Activated CD8-positive, alpha-beta memory T cell treated with anti-CD3 and anti-CD28 coated beads, Interleukin-2, amount 50 U/mL, for 1 hour (primary cell): ENCODE measurements around the gene FMO2.

Source experiments
- DNase-seq: peaks from one replicate; pipeline ENCODE4 v3.0.0-alpha.2; 2020; ENCODE audit errors: extremely low read depth

FMO2 gene, protein sequence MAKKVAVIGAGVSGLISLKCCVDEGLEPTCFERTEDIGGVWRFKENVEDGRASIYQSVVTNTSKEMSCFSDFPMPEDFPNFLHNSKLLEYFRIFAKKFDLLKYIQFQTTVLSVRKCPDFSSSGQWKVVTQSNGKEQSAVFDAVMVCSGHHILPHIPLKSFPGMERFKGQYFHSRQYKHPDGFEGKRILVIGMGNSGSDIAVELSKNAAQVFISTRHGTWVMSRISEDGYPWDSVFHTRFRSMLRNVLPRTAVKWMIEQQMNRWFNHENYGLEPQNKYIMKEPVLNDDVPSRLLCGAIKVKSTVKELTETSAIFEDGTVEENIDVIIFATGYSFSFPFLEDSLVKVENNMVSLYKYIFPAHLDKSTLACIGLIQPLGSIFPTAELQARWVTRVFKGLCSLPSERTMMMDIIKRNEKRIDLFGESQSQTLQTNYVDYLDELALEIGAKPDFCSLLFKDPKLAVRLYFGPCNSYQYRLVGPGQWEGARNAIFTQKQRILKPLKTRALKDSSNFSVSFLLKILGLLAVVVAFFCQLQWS

DNA sequence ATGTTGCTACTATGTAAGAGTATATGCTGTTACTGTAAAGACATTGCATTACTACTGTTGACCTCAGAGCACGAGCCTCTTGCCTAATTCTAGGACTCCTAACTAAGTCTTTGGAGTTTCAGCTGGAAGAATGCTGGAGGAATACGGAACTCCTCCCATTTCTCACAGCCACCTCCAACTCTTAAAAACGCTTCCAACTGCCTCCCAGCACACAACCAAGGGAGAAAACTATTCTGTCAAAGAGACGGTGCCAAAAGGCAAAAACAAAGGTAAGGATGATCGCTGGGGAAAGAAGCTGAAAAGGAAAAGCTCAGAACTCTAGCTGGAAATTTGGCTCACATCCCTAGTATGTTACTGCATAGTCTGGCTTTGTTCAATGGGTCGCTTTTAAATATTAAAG, at the start of gene FMO2:
TSS of gene FMO2 (plus strand) at position 210 of the 400 bp plus-strand sequence. CDS start 414 bp downstream, outside the sequence.
- no peak for DNase-seq

DNA sequence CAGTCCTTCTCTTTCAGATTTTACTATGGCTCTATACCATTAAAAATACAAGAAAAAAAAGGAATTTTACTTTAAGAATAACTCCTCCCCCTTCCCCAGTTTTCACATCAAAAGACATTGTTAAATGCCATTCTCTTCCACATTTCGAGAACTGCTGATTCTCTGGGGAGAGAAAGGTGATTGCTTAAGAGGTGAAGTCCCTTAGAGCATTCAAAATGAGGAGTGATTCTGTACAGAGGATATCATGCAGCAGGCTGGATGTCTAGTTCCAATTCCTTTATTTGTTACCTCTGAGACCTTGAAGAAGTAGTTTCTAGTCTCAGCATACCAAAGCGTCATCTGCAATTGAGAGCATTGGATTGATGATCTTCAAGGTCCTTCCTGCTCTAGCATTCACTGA, 47.5 kb upstream of the FMO2 start:
- DNase-seq = no peak

DNA sequence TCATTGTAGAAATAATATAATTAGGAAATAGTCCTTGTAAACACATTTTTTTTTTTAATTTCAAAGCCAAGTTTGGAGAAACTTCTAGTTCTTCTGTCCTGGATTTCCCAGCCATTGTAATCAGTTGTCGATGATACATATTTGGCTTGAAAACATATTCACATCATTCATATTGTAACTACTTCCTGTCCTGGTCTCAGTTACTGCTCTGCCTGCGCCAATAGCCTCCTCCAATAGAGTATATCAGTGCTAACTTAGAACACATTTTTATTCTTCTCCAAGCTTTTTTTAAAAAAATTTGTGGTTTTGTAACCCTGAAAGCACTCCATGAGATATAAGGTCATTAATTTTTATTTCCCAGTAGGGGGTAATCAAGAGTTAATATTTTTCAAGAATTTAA, 46.1 kb upstream of the FMO2 start:
- no peak for DNase-seq

DNA sequence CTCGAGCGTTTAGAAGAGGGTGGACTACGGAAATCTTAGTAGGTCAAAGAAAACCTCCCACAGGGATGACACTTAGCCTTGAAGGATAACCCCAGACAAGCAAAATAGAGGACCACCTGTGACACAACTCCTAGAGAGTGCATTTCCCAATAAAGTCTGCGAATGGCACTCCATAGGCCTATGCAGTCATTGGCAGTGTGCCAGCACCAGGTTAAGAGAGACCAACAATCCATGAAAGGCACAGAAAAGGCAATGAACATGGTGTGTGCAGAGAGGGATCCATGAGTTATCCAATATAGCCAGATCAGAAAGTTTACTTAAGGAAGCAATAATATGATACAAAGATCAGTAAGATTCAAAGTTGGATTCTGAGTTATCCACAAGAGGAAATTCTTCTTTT, 45.2 kb upstream of the FMO2 start:
- DNase-seq = no peak

DNA sequence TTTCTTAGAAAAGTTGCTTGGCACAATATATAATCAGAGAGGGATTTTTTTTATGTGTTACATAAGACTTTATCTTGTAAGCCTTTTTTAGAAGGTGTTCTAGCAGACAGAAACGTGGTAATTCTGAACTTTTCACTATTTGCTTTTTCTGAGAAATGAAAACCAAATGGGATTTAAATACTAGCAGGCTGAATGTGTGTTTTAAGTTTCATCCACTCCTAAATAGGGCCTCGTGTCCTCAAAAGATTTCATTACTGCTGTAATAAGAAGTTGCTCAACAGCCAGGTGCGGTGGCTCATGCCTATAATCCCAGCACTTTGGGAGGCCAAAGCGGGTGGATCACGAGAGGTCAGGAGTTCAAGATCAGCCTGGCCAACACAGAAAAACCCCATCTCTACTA, 44.7 kb upstream of the FMO2 start:
- DNase-seq = no peak

DNA sequence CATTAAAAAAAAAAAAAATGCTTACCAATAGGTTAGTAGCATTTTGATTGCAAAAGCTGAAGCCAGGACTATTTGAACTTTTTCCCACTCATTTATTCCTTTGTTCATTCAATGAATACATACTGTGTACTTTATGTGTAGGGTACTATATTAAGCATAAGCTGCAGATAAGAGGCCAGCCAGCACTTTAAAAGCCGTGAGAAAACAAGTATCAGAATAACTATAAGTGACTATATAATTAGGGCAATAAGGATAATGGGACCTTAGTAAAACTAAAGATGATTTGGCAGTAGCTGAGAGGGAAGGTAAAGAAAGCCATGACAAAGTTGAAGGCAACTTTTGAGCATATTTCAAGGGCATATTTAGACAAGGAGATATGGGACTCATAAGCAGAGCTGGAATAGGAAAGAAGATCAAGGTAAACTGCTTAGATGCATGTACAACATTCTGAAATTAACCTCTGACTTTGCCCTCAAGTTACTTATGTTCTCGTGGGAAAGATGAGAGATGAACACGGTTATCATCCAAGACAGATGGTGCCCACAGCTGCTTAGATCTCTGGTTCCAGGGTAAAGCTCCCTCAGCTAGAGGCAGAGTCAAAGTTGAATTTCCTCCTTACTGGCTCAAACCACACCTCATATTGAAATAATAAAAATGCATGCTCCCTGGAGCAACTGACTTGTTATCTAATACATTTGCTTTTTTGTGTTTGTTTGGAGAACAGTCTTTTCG, 44.0 kb upstream of the FMO2 start:
- no peak for DNase-seq

DNA sequence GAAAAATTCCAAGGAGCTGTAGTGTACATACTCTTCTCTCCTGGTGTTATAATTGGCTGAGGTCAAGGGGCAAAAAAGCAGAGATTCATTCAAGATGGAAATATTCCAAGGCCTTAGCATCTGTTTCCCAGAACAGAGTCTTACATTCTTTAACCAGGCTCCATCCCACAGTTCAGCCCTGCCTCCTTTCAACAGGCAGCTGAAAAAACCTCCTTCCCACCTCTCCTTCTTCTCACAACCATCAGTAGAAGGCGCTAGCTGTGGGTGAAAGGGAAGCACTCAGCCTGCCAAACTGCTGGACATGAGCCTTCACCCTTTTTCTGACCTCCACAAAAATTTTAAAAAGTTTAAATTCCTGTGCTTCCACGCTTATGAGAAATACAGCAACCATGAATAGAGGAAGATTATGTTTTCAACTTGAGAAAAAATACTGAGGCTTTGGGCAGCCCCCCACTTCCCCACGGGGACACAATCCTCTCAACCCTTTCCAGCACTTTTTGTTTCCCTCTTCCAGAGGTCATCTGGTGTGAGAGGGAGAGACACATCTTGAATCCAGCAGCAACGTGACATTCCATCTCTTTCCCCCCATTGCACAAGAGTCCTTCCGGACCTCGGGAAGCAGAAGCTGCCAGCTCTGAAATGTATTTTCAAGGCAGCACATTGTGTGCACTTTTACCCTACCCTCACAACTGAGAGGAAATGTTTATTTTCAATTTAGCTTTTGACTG, 43.2 kb upstream of the FMO2 start:
- DNase-seq = no peak

DNA sequence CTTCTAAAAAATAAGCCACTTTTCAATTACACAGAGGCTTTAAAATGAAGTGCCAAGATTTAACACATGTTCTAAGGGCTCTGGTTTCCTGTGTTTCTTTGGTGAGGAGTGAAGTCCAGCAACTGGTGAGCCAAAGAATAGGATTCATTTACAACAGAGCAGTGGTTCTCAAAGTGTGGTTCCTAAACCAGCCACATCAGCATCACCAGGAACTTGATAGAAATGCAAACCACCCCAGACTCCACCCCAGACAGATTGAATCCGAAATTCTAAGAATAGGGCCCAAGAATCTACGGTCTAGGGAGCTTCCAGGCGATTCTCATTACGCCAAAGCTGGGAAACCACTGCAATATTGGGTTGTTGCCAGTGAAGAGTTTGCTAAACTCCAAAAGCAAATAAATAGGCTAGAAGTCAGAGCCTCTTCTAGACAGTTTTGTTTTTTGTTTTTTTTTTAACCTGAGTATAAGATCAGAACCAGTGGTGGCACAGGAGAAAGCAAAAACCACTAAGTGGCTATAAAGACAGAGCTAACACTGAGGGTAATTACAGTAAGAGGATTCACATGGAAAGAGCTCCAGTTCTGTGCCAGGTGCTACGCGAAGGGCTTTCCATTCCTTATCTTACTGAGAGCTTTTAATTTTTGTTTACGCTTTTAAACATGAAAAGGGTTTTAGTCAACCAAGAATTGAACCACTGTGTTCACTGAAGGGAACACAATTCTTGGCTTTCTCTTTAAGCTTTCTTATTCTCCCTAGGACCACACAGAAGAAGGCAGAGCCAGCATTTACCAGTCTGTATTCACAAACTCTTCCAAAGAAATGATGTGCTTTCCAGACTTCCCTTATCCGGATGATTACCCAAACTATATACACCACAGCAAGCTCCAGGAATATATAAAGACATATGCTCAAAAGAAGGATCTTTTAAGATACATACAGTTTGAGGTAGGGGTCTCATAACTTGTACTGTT, 42.4 kb upstream of the FMO2 start:
- DNase-seq = no peak

DNA sequence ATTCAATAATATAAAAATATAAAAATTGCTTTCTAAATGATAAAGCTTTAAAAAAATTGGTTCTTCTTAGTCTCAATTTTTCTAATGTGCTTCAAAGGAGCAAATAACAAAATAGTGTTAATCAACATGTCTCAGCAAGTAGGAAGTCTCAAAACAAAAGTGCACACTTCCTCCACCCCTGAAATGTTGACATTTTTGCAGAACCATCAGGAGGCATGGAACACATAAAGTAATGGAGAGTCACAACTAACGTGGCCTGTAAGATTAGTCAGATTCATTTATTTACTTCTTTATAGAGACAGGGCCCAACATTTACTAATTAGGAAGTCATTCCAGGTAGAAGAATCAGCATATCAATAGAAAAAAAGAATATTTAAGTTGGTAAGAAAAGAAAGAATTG, 34.9 kb upstream of the FMO2 start:
- DNase-seq = no peak

DNA sequence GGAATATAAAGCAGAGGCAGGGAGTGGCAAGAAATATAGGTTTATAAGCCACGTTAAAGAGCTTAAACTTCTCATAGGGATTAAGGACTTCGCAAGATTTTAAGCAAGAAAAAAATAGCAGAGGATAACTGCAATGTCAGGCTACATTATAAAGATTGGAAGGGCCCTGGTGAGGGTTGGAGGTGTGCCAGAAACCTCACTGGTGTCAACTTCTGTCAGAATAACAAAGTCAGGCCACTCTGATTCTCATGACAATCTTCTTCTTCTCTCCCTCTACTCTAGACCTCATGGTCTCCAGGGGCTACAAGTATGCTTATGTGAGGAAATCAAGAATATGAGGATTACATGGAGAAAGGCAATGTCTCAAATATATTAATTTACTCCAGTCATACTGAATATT, 32.6 kb upstream of the FMO2 start:
- DNase-seq = no peak

DNA sequence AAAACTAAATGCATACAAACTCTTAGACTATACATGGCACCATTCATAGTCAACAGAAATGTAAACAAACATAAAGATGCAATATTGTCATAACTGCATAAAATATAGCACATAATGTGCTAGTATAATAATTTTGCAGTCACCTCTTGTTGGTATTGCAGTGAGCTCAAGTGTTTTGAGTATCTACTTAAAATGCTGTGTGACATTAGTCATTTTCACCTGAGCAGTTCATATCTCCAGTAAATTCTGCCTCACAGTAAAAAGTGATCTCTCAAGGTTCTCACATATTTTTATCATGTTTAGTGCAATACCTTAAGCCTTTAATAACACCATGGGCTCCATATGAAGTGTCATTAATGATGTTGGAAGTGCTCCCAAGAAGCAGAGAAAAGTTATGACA, 29.6 kb upstream of the FMO2 start:
- no peak for DNase-seq

DNA sequence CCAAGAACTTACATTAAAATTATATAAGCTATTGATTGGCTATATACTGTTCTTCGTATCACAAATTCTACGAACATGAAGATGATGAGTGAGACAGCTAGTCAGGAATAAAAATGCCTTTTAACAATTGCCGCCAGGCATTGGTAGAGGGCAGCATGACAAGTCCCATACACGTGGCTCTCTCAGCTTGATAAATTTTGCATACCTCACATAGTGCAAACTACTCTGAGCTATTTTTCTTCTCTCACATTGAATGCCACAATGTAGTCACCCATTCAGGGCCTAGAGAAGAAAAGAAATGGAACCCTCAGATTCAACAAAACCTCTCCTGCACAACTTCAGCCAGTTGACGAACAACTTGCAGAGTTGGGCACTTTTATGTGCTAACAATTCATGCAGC, 27.0 kb upstream of the FMO2 start:
- no peak for DNase-seq

DNA sequence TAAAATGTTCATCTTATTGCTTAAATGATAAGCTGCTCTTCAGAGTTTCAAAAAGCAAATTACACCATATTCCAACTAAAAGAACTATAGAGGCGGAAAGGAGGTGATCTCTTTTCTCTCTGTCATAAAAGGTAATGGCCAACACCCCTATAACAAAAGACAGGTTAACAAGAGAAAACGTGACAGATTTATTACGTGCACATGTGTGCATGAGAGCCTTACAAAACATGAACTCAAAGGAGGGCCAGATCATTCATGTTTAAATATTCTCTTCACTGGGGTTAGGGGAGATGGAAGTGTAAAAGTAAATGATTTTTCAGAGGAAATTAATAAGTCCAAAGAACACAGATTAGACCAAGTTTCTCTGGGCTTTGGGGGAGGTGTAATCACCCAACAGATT, 26.5 kb upstream of the FMO2 start:
- no peak for DNase-seq

DNA sequence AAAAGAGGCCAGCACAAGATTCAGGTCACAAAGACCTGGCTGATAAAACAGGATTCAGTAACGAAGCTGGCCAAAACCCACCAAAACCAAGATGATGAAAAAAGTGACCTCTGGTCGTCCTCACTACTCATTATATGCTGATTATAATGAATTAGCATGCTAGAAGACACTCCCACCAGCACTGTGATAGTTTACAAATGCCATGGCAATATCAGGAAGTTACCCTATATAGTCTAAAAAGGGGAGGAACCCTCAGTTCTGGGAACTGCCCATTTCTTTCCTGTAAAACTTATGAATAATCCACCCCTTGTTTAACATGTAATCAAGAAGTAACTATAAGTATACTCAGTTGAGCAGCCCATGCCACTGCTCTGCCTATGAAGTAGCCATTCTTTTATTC, 26.0 kb upstream of the FMO2 start:
- no peak for DNase-seq

DNA sequence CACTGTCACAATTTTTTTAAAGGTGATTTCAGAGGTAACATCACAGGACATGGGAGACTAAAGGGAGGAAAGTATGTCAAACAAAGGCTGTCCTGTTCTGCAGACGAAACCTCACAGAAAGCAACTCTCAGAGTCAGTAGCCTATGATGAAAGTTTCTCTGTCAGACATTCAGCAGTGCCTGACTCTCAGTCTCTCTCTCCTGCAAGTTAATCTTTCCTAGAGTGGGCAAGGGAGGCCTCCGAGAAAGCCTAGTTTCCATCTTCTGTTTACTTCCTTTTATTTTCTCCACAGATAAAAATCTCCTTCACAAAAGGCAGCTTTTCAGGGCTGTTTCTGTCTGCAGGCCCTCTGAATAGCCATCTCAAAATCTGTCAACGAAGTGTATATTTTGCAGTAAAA, 24.9 kb upstream of the FMO2 start:
- DNase-seq = no peak

DNA sequence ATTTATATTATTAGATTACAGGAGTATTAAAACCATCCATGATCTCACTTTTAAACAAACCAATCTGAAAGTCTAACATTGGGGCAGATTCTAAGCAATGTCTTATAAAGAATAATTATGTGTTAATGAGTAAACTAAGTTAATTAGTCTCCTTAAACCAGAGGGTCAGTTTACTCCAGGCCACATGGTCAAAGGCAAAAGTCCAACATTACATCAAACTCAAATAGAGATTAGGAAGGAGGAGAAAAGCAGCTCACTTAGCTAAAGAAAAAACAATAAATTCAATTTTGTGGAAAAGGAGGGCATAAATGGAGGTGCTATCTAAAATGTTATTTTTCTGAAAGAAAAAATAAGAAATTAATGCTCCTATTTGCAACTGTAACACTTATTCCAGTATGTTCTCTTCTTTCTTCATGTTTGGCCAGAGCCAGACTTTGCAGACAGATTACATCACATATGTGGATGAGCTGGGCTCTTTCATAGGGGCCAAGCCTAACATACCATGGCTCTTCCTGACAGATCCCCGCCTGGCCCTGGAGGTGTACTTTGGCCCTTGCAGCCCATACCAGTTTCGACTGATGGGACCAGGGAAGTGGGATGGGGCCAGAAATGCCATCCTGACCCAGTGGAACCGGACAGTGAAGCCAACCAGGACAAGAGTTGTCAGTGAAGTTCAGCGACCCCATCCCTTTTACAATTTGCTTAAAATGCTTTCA, 24.3 kb upstream of the FMO2 start:
- no peak for DNase-seq

DNA sequence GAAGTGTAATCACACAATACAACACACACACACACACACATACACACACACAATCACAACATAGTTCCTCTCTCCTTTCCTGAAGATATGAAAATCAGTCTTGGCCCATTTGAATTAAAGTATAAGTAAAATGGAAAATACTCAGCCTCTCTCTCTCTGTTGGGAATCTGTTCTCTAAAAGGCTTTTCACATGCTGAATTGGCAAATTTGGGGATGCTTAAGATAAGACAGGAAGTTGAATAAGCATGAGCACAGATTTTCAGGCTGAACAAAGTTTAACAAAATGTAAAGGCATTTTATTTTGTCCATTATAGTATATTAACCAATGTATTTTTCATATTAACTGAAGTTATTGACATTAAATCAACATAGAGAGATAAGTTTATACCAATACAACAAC, 23.7 kb upstream of the FMO2 start:
- no peak for DNase-seq

DNA sequence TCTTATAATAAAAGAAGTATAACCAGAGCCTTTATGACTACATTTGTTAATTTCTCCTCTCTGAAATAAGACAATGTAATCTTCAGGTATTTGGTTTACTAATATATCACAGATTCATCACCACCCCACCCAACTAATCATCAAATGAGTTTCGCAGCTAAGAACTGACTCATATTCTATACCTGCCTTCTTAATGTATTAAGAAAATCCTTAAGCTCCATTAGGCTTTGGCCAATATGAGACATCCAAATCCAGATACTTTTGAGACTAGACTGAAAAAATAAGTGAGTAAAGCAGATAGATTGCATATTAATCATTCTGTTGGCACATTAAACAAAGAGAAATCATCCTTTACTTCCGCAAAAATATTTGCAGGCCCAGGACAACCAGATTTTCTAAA, 18.7 kb upstream of the FMO2 start:
- no peak for DNase-seq

DNA sequence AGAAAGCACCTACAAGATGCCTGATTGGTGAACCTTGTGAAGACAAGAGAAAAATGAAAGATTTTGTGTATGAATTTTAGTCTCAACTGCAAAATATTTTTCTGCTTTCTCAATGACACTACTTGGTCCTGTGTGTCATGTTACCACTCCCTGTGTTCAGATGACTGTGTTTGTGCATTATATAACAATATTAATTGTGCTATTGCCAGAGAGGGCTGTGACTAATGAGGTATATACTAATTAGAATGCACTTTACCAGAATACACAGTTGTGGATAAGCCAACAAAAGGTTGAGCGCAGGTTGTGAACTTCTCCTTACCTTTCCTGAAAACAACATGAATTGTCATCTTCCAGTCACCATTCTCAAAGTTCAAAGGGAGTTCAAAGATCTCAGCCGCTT, 17.3 kb upstream of the FMO2 start:
- DNase-seq = no peak

DNA sequence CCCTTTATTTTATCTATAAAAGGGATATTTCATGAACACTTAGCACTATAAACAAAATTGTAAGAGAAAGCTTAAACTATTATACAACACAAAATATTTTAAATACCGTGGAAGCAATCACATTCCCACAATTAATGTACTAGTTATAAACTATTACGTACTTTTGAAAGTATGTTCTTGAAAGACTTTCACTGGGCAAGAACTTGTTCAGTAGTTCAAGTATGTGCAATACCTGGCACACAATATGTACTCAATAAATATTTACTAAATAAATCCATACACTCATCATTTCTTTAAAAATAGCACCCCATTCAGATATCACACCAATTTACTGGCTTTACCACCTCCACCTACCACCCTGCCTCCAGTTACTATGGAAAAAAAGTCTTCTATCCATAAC, 12.6 kb upstream of the FMO2 start:
- DNase-seq = no peak

DNA sequence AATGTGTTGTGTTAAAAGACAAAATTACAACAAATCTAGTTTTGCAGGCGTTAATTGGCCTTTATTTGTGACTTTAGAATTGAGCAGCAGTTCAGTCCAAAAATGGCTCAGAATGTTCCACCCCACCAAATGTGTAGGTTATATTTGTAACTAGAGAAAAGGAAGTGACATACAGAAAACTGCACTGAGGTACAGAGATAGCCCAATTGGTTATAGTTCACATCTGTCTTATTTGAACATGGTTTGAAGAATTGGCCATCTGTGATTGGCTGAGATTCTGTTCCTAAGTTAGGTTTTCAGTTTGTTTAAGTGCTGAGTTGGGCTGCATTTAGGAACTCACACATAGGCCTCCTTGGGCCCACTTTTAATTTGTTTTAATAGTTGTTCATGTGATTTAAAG, 12.0 kb upstream of the FMO2 start:
- no peak for DNase-seq
